K562 (cell line): ENCODE data around the gene TMEM150A. TPM values are rescaled to one million over a fixed set of nuclear protein-coding genes. Genes with fewer than 3 reads are reported as not detected.

Source experiments
- COPS2 ChIP-seq: fragments of 450-650 bp; conservative IDR thresholded peaks from 2 replicates; pipeline ENCODE4 v1.6.1; 2016; ENCODE audit warnings: mild to moderate bottlenecking, moderate library complexity
- HMG20A ChIP-seq: fragments of 450-650 bp; formaldehyde crosslinking; conservative IDR thresholded peaks from 2 replicates; pipeline ENCODE4 v1.4.0; 2020; ENCODE audit warnings: mild to moderate bottlenecking, mixed read lengths
- NCOA2 ChIP-seq, 2 experiments: fragments of 450-650 bp; IDR thresholded peaks; 2 replicates each; pipeline ENCODE4 v1.6.1; 2018; ENCODE audit warnings: mild to moderate bottlenecking in 2 of 2, moderate library complexity in 1 of 2; ENCODE audit not compliant: partially characterized antibody in 2 of 2
- NFATC3 ChIP-seq: fragments of 450-650 bp; IDR thresholded peaks from 2 replicates; pipeline ENCODE4 v1.6.1; 2017; ENCODE audit warnings: mild to moderate bottlenecking
- RHOXF2B ChIP-seq: fragments of 250-450 bp; sonication (Bioruptor Pico); conservative IDR thresholded peaks from 2 replicates; pipeline ENCODE4 v1.5.1; 2021
- TBL1XR1 ChIP-seq, 2 experiments: IDR thresholded peaks; 2 replicates each; pipeline ENCODE4 v1.6.1; 2012; ENCODE audit warnings: improper control_type of control experiment in 2 of 2, low read length in 2 of 2, mild to moderate bottlenecking in 1 of 2
- ZEB2 ChIP-seq: fragments of 450-650 bp; IDR thresholded peaks from 2 replicates; pipeline ENCODE4 v1.6.1; 2016
- ZZZ3 ChIP-seq: fragments of 450-650 bp; IDR thresholded peaks from 2 replicates; pipeline ENCODE4 v1.6.1; 2016; ENCODE audit warnings: antibody characterized with exemption, mild to moderate bottlenecking, moderate library complexity
- polyA plus RNA-seq, 8 experiments: library from polyadenylated mRNA; depleted of rRNA in 4 of 8; stranded (reverse) in 5 of 8; unstranded in 3 of 8; fragments of >200 nt; fragmentation: Nextera tagmentation in 2 of 8; fragmentation: Illumina TruSeq in 1 of 8; extraction: Ambion mirVana in 2 of 8; extraction: Trizol in 1 of 8; gene quantifications; 2 replicates each; pipeline versions ENCODE4 v1.2.1 to v1.2.3, GENCODE V29; 2011 to 2014; ENCODE audit warnings: inconsistent platforms in 1 of 8, missing spikeins in 1 of 8
- total RNA-seq, 7 experiments: library from RNA; depleted of rRNA in 6 of 7; stranded (reverse); fragments of >200 nt in 6 of 7; fragmentation: Illumina TruSeq in 2 of 7; extraction: Trizol in 2 of 7; gene quantifications; 2 replicates each; pipeline versions ENCODE4 v1.2.1 to v1.2.3, GENCODE V29; 2011 to 2021; ENCODE audit warnings: low replicate concordance in 1 of 7
- TF ChIP-seq, protein P1 (sequence below): fragments of 250-450 bp; sonication (Bioruptor Pico); IDR thresholded peaks from 2 replicates; pipeline ENCODE4 v1.5.0; 2021; ENCODE audit warnings: mild to moderate bottlenecking, moderate library complexity
- TF ChIP-seq, protein P2 (sequence below): sonication (generic); formaldehyde crosslinking; IDR thresholded peaks from 2 replicates; pipeline ENCODE4 v1.8.1; 2023; ENCODE audit warnings: mild to moderate bottlenecking, missing genetic modification reagents
- TF ChIP-seq, protein P3 (sequence below): sonication (generic); IDR thresholded peaks from 2 replicates; pipeline ENCODE4 v1.6.1; 2016
- TF ChIP-seq, protein P4 (sequence below), 2 experiments: fragments of 450-650 bp in 1 of 2; sonication (generic) in 1 of 2; formaldehyde crosslinking in 1 of 2; IDR thresholded peaks in 1 of 2; conservative IDR thresholded peaks in 1 of 2; 2 replicates each; pipeline versions ENCODE4 v1.6.1 to v1.8.1; 2016 to 2023; ENCODE audit warnings: mild to moderate bottlenecking in 2 of 2, moderate library complexity in 2 of 2, inconsistent platforms in 1 of 2, missing genetic modification reagents in 1 of 2

Gene TMEM150A
- total and polyA plus RNA-seq, 9 of the 15 experiments (the other 6 are each of a cell fraction or from before 2014, with no cell fraction given) = 3.9 to 17.1 (median 8.4) TPM

DNA sequence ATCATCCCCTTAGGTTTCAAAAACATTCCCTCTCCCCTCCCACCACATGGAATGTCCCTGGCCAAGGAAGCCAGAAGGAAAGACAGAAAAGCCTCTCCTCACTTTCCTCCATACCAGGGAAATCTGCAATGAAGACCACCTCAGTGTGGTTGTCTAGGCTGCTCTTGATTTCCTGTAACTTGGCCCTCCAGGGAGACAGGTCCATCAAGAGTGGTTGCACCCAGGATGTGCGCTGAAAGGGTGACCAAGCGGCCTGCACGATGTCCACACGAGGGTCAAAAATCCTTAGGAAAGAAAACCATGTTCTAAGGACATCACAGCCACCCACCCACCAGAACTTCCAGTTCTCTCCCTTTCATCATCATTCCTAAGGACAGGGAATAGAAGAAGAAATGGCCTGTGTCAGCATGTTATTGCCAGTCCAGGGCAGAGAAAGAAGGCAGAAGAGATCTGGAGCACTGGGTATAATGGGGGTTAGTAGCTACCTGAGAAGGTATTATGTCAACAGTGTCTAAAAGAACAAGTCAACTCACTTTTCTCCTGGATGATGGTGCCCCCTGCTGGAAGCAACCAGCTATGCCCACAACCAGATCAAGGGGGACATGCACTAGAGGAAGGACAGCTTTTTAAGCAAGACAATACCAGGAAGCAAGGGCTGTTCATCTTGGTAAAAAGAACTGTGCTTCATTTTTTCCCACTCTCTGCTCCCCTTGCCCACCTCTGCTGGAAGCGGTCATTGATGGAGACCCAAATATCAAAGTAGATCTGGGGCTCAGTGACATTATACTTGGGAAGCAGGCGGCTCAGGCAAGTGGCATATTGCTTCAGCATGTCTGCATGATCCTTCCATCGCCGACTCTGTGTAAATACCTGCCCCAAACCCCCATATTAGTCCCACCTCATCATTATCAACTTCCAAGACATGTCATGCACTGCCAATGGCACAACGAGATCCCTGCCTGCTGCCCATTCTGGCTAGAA, 50.5 kb downstream of the TMEM150A start (continued):
- TF ChIP-seq, protein P1, sequence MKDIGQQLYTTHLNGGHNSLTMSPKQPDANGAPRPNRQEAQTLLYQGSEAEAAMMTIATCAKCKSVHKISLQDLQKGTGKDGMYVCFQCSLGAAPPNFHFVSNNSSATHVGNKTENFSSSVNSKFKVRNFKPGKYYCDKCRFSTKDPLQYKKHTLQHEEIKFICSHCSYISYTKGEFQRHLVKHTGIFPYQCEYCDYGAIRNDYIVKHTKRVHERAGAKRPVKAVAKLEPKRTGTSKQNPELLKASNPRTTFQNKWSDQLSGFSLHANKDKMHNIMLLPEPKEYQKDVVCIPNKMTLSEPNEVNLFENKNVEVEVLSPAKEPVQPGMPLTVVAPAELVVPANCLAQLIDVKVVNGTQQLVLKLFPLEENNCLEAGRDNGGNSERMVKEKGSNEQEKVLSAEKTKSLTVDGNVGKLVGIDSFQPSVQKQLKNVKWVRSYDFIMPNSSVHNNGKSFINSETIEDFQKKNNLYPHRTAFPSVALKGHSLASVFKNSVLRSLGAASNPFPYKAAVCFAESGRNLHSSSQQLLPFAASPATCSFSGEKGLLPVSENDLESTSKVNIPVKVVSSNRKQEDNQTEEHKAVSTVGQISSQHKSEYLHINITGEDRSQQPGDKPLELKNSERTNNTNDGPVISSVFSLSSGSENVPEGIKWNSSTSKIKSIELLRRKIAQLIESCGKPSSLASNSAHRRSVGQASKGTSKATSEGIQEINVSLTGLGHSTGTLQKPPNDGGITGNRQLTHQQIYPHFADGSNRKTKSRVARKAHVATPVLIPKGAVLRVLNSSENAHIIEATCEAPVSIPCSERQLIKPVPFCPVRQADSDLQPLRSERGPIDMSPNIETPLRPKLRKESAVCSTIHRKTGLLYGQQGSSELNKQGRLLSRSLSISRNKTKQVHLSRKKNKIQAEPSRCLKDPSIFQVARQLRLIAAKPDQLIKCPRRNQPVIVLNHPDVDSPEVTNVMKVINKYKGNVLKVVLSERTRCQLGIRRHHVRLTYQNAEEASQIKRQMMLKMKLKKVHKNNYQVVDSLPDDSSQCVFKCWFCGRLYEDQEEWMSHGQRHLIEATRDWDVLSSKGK = no peak
- no peak for TF ChIP-seq ZZZ3
- TF ChIP-seq ZEB2 = no peak
- no peak for TF ChIP-seq COPS2
- TF ChIP-seq, protein P2, sequence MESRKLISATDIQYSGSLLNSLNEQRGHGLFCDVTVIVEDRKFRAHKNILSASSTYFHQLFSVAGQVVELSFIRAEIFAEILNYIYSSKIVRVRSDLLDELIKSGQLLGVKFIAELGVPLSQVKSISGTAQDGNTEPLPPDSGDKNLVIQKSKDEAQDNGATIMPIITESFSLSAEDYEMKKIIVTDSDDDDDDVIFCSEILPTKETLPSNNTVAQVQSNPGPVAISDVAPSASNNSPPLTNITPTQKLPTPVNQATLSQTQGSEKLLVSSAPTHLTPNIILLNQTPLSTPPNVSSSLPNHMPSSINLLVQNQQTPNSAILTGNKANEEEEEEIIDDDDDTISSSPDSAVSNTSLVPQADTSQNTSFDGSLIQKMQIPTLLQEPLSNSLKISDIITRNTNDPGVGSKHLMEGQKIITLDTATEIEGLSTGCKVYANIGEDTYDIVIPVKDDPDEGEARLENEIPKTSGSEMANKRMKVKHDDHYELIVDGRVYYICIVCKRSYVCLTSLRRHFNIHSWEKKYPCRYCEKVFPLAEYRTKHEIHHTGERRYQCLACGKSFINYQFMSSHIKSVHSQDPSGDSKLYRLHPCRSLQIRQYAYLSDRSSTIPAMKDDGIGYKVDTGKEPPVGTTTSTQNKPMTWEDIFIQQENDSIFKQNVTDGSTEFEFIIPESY (CRISPR knock-in tag) = no peak
- TF ChIP-seq, protein P3, sequence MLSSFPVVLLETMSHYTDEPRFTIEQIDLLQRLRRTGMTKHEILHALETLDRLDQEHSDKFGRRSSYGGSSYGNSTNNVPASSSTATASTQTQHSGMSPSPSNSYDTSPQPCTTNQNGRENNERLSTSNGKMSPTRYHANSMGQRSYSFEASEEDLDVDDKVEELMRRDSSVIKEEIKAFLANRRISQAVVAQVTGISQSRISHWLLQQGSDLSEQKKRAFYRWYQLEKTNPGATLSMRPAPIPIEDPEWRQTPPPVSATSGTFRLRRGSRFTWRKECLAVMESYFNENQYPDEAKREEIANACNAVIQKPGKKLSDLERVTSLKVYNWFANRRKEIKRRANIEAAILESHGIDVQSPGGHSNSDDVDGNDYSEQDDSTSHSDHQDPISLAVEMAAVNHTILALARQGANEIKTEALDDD = no peak
- no peak for TF ChIP-seq NCOA2 (IDR thresholded peaks at IDR 0.05; ENCODE audit: partially characterized antibody in 2 of 2)
- no peak for TF ChIP-seq TBL1XR1 (IDR thresholded peaks at IDR 0.05; ENCODE audit: low read length in 2 of 2)
- no peak for TF ChIP-seq NFATC3
- no peak for TF ChIP-seq HMG20A (CRISPR knock-in tag)
- TF ChIP-seq, protein P4, sequence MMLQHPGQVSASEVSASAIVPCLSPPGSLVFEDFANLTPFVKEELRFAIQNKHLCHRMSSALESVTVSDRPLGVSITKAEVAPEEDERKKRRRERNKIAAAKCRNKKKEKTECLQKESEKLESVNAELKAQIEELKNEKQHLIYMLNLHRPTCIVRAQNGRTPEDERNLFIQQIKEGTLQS (IDR thresholded peaks at IDR 0.05) = peak; percentile 31; the same call in 1 of the 2 replicates
- TF ChIP-seq, protein P4 (CRISPR knock-in tag; conservative IDR thresholded peaks at IDR 0.05) = no peak
- TF ChIP-seq RHOXF2B (CRISPR knock-in tag) = no peak
